ENCODE results near the gene NPLOC4. TPM values are rescaled to one million over a fixed set of nuclear protein-coding genes. Genes with fewer than 3 reads are reported as not detected.

The NPLOC4 gene
- polyA plus RNA-seq, 1 of the 3 experiments (the other 2 are of a cell fraction) = 88.6 TPM

GRCh38 chr17:81563861-81564586 lies 72.9 kb downstream of the NPLOC4 start:
- no peak for DNase-seq
- no peak overlapping the region for H3K4me2 ChIP-seq
- TF ChIP-seq FOXJ3 (CRISPR knock-in tag; IDR thresholded peaks at IDR 0.05) (no peak), REST (IDR thresholded peaks at IDR 0.05; ENCODE audit: low read depth, low read length) (no peak), USF2 (IDR thresholded peaks at IDR 0.05; ENCODE audit: borderline replicate concordance, low read depth, low read length) (no peak), CHD2 (IDR thresholded peaks at IDR 0.05; ENCODE audit: low read length, partially characterized antibody) (no peak), JUND (IDR thresholded peaks at IDR 0.05) (no peak), EZH2phosphoT487 (IDR thresholded peaks at IDR 0.05; ENCODE audit: borderline replicate concordance, low read depth) (no peak), MXI1 (IDR thresholded peaks at IDR 0.05; ENCODE audit: low read depth, low read length) (no peak), TAF1 (IDR thresholded peaks at IDR 0.05; ENCODE audit: borderline replicate concordance, low read depth, low read length) (no peak), MEF2A (IDR thresholded peaks at IDR 0.05; ENCODE audit: borderline replicate concordance, low read depth) (no peak), NRF1 (IDR thresholded peaks at IDR 0.05; ENCODE audit: low read depth, low read length) (no peak), PBX3 (IDR thresholded peaks at IDR 0.05) (no peak), SIN3A (IDR thresholded peaks at IDR 0.05; ENCODE audit: borderline replicate concordance, low read depth, low read length) (no peak), TEAD4 (IDR thresholded peaks at IDR 0.05; ENCODE audit: borderline replicate concordance, insufficient read depth) (no peak), FOXM1 (IDR thresholded peaks at IDR 0.05; ENCODE audit: low read depth) (no peak), GABPA (IDR thresholded peaks at IDR 0.05; ENCODE audit: low read depth) (no peak), RXRA (IDR thresholded peaks at IDR 0.05; ENCODE audit: borderline replicate concordance, low read depth) (no peak), POLR2AphosphoS5 (IDR thresholded peaks at IDR 0.05; ENCODE audit: low read depth, low read length) (no peak)
- TF ChIP-seq, protein P1, sequence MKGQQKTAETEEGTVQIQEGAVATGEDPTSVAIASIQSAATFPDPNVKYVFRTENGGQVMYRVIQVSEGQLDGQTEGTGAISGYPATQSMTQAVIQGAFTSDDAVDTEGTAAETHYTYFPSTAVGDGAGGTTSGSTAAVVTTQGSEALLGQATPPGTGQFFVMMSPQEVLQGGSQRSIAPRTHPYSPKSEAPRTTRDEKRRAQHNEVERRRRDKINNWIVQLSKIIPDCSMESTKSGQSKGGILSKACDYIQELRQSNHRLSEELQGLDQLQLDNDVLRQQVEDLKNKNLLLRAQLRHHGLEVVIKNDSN (IDR thresholded peaks at IDR 0.05; ENCODE audit: borderline replicate concordance, low read depth) = no peak
- TF ChIP-seq, protein P2, sequence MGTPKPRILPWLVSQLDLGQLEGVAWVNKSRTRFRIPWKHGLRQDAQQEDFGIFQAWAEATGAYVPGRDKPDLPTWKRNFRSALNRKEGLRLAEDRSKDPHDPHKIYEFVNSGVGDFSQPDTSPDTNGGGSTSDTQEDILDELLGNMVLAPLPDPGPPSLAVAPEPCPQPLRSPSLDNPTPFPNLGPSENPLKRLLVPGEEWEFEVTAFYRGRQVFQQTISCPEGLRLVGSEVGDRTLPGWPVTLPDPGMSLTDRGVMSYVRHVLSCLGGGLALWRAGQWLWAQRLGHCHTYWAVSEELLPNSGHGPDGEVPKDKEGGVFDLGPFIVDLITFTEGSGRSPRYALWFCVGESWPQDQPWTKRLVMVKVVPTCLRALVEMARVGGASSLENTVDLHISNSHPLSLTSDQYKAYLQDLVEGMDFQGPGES (IDR thresholded peaks at IDR 0.05; ENCODE audit: low read depth, low read length) = no peak
- TF ChIP-seq, protein P3, sequence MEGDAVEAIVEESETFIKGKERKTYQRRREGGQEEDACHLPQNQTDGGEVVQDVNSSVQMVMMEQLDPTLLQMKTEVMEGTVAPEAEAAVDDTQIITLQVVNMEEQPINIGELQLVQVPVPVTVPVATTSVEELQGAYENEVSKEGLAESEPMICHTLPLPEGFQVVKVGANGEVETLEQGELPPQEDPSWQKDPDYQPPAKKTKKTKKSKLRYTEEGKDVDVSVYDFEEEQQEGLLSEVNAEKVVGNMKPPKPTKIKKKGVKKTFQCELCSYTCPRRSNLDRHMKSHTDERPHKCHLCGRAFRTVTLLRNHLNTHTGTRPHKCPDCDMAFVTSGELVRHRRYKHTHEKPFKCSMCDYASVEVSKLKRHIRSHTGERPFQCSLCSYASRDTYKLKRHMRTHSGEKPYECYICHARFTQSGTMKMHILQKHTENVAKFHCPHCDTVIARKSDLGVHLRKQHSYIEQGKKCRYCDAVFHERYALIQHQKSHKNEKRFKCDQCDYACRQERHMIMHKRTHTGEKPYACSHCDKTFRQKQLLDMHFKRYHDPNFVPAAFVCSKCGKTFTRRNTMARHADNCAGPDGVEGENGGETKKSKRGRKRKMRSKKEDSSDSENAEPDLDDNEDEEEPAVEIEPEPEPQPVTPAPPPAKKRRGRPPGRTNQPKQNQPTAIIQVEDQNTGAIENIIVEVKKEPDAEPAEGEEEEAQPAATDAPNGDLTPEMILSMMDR (IDR thresholded peaks at IDR 0.05) = no peak
- H3K4me1 ChIP-seq (ENCODE audit: control insufficient read depth in 1 of 2, insufficient read depth in 2 of 2, low read depth in 1 of 2, low read length in 1 of 2) = peaks cover 22 to 33% of the 10 kb centered on the region in 2 experiments
- H3K27ac ChIP-seq (ENCODE audit: low read depth in 2 of 2, low read length in 1 of 2) = no peak overlapping the region
- H2AFZ ChIP-seq (ENCODE audit: low read depth) = no peak overlapping the region
- H3K9me2 ChIP-seq = no peaks in the 10 kb centered on the region
- peaks cover 45 to 74% of the 10 kb centered on the region in 2 experiments for H3K36me3 ChIP-seq (replicated peaks in 1 of 2; ENCODE audit: control insufficient read depth in 1 of 2, insufficient read depth in 2 of 2, low read length in 1 of 2)
- no peaks in the 10 kb centered on the region; the same call in 1 of the 2 replicates for H4K20me1 ChIP-seq (ENCODE audit: insufficient read depth)
- peaks cover 65% of the 10 kb centered on the region for H3K79me2 ChIP-seq (ENCODE audit: insufficient read depth)
- no peak overlapping the region for H3K9ac ChIP-seq
- no peak overlapping the region for H3K4me3 ChIP-seq (ENCODE audit: low read depth in 2 of 2, low read length in 1 of 2)
- peaks cover 42% of the 10 kb centered on the region for H3F3A ChIP-seq (replicated peaks; ENCODE audit: insufficient read depth)
- H3K9me3 ChIP-seq = no peaks in the 10 kb centered on the region
- ChIA-PET POLR2A (no interaction called here), CTCF (interaction anchor here (0.6 to 3.2 kb wide), 3 partner anchors 8 to 37 kb away, joined by 3 to 18 read pairs (median 3); no protein-coding TSS in a partner anchor)
- 87% methylated on average over 10 of the region's 10 CpGs for WGBS (ENCODE audit: low lambda C conversion rate)
- H3K27me3 ChIP-seq (ENCODE audit: insufficient read depth) = no peaks in the 10 kb centered on the region

Data from SK-N-SH (cell line).